Kidney capillary endothelial cell (primary cell): ENCODE results near the gene SLC12A2.
A peak's percentile ranks its signal among the peaks of the same experiment; 100 is the strongest.

Source experiments
- DNase-seq: peaks from one replicate; pipeline ENCODE4 v3.0.0-alpha.2; 2018; ENCODE audit warnings: low spot score

SLC12A2 gene

DNA sequence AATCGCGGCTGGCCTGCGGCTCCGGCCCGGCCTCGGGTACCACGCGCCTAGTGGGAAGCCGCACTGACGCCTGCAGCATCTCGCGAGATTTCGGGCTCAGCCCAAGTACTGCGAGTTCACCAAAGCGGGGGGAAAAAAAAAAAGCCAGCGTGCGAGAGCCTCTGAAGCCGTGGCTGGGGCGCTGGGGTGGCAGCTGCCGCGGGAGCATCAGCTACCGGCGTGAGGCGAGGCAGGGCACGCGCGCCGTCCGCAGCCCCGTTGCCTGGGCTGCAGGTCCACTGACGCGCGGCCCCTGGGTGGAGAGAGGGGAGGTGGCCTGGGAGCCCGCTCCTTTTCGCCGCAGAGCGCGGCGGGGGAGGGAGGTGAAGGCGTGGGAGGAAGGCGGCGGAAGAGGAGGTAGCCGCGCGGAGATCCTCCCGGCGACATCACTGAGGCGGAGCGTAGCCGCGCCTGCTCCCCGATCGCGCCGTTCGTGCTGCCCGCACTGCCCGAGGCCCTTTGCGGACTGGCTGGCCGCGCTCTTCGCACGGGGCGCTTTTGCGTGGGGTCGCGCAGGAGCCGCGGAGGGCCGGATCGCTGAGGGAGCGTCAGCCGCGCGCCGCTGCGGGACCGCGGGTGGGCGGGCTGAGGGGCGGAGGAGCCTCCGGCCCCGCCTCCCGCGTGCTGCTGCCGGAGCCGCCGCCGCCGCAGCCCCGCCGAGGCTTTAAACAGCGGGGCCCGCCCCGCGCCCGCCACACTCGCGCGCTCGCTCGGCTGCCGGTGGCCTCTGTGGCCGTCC lies at the start of gene SLC12A2:
TSS of gene SLC12A2 (plus strand) at position 734 of the 778 bp plus-strand sequence. CDS start 189 bp downstream, outside the sequence.
- DNase-seq: peak; percentile 84

DNA sequence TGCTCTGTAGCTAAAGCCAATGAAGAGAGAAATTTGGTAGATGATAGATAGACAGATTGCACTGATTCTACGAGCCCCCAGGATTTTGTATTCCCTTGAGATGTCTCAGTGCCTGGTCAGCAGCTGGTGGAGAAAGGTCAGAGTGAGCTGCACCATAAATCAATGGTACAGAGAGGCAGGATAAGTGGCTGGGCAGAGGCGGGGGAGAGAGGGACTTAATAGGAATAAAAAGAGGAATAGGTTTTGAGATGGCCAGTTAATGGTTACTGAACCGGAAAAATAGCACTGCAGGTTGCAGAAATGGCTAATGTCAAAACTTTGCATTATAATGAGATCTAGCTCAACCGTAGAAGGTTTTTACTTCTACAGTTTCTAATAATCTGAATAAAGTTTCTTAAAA lies 47.9 kb upstream of the SLC12A2 start:
- DNase-seq: no peak

DNA sequence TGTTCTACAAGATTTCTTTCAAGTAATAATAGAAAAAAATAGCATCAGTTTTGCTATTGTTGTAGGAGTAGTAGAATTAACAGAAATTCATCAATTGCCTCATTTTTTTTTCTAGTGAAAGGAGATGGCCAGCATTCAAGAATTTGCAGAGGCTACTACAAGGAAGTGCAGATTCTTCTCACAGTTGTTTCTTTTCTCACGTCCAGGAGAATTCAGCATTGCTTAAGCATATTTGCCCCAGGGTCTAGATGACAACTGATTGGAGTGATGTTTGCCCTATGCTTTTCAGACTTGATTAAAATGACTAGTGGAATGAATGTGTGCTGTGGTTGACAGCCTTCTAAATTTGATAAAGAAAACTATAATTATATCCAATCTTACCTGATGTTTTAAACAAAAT lies 46.6 kb upstream of the SLC12A2 start:
- no peak for DNase-seq

DNA sequence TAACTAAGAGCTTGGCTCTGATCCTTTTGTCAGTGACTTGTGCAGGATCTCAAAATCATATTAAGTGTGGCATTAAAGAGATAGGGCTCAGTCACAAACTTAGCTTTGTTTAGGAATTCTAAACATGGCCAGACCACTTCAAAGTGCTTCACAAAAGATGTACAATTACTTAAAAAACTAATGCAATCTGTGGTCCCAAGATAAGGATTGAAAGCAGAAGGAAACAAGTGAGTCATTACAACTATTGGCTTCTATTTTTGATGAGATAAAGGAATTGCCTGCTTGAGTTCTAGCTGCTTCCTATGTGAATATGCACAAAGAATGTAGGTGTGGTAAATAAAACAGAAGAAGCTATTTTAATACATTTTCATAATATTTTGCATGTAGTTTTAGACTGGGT lies 44.9 kb upstream of the SLC12A2 start:
- DNase-seq: peak; percentile 96

GRCh38 chr5:128040927-128041326 lies 42.6 kb upstream of the SLC12A2 start:
- DNase-seq: no peak

GRCh38 chr5:128052780-128053179 lies 30.8 kb upstream of the SLC12A2 start:
- DNase-seq: no peak

DNA sequence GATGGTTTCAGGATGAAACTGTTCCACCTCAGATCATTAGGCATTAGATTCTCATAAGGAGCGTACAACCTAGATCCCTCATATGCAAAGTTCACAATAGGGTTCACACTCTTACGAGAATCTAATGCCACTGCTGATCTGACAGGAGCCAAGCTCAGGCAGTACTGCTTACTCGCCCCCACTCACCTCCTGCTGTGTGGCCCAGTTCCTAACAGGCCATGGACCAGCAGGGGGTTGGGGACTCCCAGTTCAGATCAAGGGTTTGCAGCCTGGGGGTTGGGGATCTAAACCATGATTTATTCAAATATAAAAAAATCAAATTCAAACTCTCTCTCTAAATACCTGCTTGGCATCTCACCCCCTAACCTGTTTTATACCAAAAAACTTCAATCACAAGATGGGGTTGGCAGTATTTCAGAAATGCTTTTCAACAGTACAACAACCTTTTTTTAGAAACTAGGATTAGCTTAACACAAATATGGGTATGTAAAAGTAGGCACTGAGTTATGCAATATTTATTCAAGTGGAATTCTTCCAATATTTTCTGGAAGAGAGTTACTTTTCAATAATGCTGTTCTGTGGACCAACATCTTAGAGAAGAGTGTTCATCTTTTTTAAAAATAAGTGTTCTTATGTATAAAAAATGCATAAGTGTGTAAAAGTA lies 30.1 kb upstream of the SLC12A2 start:
- no peak for DNase-seq

GRCh38 chr5:128060644-128061385 lies 22.8 kb upstream of the SLC12A2 start:
- DNase-seq: no peak

- DNase-seq: no peak
These were observed 21.3 kb upstream of the SLC12A2 start for GRCh38 chr5:128062172-128062746.

DNA sequence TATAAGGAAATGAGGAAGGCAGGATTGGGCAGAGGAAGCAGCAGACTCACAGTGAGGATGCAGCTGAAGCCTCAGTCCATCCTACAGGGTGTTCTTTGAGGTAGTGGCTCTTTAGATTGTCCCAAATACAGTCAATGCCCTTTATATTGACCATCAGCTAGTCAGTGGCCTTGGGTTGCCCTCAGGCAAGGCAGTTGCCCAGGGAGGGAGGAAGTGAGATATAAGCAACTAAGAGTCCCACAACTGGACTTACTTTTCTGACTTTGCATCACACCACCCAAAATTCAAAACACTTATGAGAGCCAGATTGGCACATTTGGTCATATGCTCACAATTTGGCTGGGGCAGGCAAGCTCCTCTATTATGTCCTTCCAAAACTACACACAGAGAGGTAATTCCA lies 9.4 kb upstream of the SLC12A2 start:
- no peak for DNase-seq

DNA sequence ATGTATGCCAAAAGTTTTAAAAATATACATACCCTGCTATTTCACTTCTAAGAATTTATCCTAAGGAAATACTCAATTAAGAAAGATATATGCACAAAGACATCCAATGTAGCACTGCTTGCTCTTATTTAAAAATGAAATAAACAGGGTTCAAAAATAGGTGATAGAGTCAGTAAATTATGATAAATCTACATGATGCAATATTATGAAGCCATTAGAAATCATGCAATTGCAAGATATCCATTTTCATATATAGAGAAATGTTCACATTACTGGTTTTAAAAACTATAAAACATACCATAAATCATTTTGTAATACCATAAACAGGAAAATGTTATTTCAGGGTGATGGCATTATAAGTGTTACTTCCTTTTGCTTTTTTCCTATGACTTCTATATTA lies 8.6 kb upstream of the SLC12A2 start:
- no peak for DNase-seq

GRCh38 chr5:128077526-128077925 lies 6.0 kb upstream of the SLC12A2 start:
- DNase-seq: no peak

GRCh38 chr5:128081111-128081851 lies 2.3 kb upstream of the SLC12A2 start:
- no peak for DNase-seq

- DNase-seq: no peak
These were observed 974 bp upstream of the SLC12A2 start for GRCh38 chr5:128082551-128083032.

DNA sequence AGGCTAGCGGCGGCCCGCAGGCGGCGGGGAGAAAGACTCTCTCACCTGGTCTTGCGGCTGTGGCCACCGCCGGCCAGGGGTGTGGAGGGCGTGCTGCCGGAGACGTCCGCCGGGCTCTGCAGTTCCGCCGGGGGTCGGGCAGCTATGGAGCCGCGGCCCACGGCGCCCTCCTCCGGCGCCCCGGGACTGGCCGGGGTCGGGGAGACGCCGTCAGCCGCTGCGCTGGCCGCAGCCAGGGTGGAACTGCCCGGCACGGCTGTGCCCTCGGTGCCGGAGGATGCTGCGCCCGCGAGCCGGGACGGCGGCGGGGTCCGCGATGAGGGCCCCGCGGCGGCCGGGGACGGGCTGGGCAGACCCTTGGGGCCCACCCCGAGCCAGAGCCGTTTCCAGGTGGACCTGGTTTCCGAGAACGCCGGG lies 253 bp downstream of the SLC12A2 start:
- DNase-seq: peak; percentile 50

DNA sequence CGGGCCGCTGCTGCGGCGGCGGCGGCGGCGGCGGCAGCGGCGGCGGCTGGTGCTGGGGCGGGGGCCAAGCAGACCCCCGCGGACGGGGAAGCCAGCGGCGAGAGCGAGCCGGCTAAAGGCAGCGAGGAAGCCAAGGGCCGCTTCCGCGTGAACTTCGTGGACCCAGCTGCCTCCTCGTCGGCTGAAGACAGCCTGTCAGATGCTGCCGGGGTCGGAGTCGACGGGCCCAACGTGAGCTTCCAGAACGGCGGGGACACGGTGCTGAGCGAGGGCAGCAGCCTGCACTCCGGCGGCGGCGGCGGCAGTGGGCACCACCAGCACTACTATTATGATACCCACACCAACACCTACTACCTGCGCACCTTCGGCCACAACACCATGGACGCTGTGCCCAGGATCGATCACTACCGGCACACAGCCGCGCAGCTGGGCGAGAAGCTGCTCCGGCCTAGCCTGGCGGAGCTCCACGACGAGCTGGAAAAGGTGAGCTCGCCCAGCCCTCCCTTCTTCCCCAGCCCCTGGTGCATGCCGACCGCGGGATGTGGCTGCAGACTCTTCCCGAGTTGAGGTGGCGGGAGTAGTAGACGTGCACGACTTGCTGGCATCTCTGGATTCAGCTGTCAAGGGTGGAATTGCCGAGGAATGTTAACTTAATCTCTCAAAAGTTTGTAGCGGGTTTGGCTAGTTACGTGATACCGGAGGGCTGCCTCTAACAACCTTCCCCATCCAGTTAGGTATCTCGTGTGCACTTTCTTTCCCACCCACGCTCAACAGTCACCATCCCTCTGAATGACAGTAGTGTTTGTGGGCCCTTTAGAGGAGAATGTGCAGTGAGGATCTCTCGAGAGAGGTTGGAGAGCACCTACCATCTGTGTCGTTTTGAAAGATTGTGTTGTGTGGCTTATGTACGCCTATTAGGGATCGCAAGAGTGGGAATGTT lies 932 bp downstream of the SLC12A2 start:
- no peak for DNase-seq

GRCh38 chr5:128085413-128085812 lies 1.8 kb downstream of the SLC12A2 start:
- DNase-seq: no peak

GRCh38 chr5:128091579-128091978 lies 8.0 kb downstream of the SLC12A2 start:
- DNase-seq: no peak

- no peak for DNase-seq
These were observed 8.6 kb downstream of the SLC12A2 start for GRCh38 chr5:128092144-128092543.

GRCh38 chr5:128093368-128093767 lies 9.8 kb downstream of the SLC12A2 start:
- no peak for DNase-seq

DNA sequence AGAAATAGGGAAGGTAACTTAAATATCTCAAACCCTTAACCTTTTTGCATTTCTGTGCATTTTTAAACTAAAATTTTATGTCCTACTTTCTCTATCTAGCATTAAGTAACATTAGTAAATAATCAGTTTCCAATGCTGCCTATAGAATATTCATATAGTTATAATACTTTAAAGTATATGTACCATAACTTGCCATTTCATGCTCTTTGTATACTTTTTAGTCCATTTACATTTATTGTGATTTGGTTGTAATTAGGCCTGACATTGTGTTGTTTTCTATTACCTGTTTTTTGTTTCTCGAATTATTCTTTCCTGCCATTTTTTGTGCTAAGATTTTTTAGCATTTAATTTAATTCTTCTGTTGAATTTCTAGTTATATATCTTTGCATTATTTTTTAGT lies 13.7 kb downstream of the SLC12A2 start:
- no peak for DNase-seq
